OCI-LY1 (cell line): ENCODE results near the gene PGBD5.
"Not testable (repeated sequence)": the region's sequence is repeated elsewhere in the genome, so short reads cannot be mapped to it uniquely, and the experiment has no call there.

Experiments
- EZH2 ChIP-seq: fragments of 200-600 bp; sonication (generic), shearing (Covaris generic); IDR thresholded peaks from 2 replicates; pipeline ENCODE4 v1.8.0; 2017; ENCODE audit warnings: borderline replicate concordance, mixed run types, mild to moderate bottlenecking, antibody characterized with exemption, low read length, moderate library complexity, mixed read lengths
- TF ChIP-seq, protein P1 (sequence below): fragments of 200-600 bp; sonication (generic), shearing (Covaris generic); IDR thresholded peaks from 2 replicates; pipeline ENCODE4 v1.5.1; 2017; ENCODE audit warnings: mild to moderate bottlenecking, antibody characterized with exemption, low read length, moderate library complexity, mixed read lengths

GRCh38 chr1:230406727-230407126 is 19.4 kb downstream of the PGBD5 start:
- TF ChIP-seq, protein P1, sequence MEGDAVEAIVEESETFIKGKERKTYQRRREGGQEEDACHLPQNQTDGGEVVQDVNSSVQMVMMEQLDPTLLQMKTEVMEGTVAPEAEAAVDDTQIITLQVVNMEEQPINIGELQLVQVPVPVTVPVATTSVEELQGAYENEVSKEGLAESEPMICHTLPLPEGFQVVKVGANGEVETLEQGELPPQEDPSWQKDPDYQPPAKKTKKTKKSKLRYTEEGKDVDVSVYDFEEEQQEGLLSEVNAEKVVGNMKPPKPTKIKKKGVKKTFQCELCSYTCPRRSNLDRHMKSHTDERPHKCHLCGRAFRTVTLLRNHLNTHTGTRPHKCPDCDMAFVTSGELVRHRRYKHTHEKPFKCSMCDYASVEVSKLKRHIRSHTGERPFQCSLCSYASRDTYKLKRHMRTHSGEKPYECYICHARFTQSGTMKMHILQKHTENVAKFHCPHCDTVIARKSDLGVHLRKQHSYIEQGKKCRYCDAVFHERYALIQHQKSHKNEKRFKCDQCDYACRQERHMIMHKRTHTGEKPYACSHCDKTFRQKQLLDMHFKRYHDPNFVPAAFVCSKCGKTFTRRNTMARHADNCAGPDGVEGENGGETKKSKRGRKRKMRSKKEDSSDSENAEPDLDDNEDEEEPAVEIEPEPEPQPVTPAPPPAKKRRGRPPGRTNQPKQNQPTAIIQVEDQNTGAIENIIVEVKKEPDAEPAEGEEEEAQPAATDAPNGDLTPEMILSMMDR, result not testable (repeated sequence)
- TF ChIP-seq EZH2, result not testable (repeated sequence)
